Lower leg skin (tissue), 3 donors: ENCODE data around the gene ACSF3.

ENCODE experiments used
- POLR2A ChIP-seq, 2 donors: fragments of 450-650 bp; IDR thresholded peaks; one replicate each; pipeline ENCODE4 v1.6.1; 2016 to 2017; ENCODE audit warnings: antibody characterized with exemption in 2 of 2, mild to moderate bottlenecking in 1 of 2, moderate library complexity in 1 of 2
- TF ChIP-seq, protein P1 (sequence below), 3 donors: fragments of 450-650 bp; IDR thresholded peaks; one replicate each; pipeline ENCODE4 v1.5.1; 2016; ENCODE audit warnings: antibody characterized with exemption in 3 of 3, mild to moderate bottlenecking in 3 of 3, moderate library complexity in 2 of 3

DNA sequence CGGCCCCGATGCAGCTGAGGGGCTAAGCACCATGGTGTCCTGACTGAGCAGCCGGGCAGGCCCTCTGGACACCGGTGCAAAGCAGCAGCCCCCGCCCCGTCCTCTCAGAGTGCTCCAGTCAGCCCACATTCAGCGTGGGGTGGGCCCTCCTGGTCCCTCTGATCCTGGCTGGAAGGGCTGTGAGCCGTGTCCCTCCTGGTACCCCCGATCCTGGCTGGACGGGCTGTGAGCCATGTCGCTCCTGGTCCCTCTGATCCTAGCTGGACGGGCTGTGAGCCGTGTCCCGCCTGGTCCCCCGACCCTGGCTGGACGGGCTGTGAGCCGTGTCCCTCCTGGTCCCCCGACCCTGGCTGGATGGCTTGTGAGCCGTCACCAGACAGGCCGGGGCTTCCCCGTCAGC lies 26.9 kb upstream of the ACSF3 start:
- TF ChIP-seq, protein P1, sequence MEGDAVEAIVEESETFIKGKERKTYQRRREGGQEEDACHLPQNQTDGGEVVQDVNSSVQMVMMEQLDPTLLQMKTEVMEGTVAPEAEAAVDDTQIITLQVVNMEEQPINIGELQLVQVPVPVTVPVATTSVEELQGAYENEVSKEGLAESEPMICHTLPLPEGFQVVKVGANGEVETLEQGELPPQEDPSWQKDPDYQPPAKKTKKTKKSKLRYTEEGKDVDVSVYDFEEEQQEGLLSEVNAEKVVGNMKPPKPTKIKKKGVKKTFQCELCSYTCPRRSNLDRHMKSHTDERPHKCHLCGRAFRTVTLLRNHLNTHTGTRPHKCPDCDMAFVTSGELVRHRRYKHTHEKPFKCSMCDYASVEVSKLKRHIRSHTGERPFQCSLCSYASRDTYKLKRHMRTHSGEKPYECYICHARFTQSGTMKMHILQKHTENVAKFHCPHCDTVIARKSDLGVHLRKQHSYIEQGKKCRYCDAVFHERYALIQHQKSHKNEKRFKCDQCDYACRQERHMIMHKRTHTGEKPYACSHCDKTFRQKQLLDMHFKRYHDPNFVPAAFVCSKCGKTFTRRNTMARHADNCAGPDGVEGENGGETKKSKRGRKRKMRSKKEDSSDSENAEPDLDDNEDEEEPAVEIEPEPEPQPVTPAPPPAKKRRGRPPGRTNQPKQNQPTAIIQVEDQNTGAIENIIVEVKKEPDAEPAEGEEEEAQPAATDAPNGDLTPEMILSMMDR (IDR thresholded peaks at IDR 0.05) = no peak
- no peak for TF ChIP-seq POLR2A (IDR thresholded peaks at IDR 0.05)
